Measurements from ENCODE around the gene BAD. TPM values are rescaled to one million over a fixed set of nuclear protein-coding genes. Genes with fewer than 3 reads are reported as not detected.
A peak's percentile ranks its signal among the peaks of the same experiment; 100 is the strongest.

Gene BAD
- total RNA-seq, 1 donor from 2014 or later = 28.2 TPM

DNA sequence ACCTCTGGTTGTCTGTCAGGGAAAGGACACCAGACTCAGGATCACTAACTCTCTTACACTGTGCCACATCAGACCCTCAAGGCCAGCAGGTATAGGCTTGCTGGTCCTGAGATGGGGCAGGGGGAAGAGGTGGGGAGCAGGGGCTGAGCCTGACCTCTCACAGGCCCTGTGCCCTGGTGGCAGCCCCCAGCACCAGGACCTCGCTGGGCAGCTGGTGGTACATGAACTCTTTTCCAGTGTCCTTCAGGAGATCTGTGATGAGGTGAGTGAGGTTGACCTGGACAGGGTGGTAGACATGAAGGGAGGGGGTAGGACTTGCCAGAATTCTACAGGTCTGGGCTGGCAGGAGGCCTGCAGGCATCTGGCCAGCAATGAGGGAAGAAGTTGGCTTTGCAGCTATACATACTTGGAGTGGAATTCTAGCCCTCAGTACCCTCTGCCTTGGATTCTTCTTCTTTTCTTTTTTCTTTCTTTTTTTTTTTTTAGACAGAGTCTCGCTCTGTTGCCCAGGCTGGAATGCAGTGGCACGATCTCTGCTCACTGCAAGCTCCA lies 57.0 kb downstream of the BAD start:
- no peak for DNase-seq

DNA sequence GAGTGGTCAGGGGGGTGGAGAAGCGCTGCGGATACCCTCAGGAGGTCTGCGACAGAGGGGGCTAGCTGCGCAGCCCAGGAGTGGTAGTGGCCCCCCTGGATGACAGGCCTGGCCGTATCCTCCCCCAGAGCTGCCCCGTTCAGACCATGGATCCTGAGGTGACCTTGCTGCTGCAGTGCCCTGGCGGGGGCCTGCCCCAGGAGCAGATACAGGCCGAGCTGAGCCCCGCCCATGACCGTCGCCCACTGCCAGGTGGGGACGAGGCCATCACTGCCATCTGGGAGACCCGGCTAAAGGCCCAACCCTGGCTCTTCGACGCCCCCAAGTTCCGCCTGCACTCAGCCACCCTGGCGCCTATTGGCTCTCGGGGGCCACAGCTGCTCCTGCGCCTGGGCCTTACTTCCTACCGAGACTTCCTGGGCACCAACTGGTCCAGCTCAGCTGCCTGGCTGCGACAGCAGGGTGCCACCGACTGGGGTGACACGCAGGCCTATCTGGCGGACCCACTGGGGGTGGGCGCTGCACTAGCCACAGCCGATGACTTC lies 57.9 kb downstream of the BAD start:
- no peak for DNase-seq

DNA sequence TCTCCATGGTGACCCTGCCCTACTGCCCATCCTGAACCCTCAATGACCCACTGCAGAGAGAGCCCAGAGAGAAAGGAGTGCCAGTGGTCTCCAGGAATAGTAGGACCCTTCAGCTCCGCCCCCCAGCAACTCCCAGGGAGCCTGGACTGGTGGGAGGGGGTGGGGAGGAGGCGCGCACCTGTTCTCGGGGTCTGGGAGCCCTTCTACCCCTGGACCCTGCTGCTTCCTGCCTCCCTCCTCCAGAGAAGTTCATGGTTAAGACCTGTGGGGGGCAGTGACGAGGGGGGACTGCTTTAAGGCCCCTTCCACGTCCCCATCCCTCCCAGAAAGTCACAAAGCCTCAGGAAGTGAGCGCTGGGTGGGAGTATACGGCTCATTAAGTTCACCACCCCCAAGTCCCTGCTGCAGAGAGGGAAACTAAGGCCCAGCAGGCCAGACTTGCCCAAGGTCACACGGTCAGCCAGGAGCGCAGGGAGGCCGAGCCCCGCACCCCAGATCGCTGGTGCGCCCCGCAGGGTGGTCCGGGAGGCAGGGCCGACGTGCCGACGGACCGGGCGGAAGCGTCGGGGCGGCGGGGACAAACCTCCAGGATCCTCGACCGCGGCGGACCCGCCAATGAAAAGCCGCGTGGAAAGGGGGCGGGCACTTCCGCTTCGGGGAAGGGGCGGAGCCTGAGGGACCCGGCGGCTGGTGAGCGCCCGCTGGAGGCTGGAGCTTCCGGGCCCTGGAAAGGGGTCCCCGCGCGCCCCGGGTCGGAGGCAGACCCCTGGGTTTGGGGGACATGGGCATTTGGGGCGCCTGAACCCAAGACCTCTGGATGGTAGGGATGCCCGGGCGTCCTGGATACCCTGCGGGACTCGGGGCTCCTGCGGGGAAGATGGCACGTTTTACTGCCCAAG lies 58.6 kb downstream of the BAD start, which contains the start of the genes NUDT22 and TRPT1:
Gene NUDT22 (plus strand): TSS at position 667 of the 899 bp plus-strand sequence. CDS start 379 bp downstream, outside the sequence.
Gene TRPT1 (minus strand): TSS at position 579 of the 899 bp plus-strand sequence. CDS start 326 bp downstream, at position 253.
- DNase-seq = peak; percentile 85

DNA sequence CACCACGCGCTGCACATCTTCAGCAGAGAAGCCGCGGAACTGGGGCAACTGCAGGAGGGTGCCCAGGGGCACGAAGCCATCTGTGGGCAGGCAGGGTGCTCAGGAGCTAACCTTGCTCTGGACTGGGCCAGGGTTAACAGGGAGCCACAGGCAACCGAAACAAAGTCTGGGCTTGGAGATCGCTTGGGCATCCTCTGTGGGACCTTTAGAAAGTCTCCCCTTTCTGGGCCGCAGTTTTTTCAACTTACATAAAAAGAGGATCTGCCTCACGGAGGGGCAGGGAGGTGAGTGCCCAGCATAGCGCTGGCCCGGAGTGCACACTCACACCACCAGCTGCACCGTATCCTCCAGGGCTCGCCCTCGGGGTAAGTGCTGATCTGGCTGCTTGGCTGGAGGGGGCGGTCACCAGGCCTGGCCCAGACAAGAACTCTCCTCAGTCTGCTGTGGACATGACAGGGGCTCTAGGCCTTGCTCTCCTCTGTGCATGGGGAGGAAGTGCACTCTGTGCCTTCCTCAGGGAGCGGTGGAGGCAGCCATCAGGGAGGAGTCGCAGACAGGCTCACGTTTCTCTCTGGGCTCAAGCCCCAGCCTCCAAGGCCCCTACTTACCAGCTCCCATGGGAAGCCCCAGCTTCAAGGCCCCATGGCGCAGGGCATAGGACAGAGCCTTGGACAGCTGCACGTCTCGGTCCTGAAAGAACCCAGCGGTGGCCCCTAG lies 59.4 kb downstream of the BAD start:
- DNase-seq = no peak

DNA sequence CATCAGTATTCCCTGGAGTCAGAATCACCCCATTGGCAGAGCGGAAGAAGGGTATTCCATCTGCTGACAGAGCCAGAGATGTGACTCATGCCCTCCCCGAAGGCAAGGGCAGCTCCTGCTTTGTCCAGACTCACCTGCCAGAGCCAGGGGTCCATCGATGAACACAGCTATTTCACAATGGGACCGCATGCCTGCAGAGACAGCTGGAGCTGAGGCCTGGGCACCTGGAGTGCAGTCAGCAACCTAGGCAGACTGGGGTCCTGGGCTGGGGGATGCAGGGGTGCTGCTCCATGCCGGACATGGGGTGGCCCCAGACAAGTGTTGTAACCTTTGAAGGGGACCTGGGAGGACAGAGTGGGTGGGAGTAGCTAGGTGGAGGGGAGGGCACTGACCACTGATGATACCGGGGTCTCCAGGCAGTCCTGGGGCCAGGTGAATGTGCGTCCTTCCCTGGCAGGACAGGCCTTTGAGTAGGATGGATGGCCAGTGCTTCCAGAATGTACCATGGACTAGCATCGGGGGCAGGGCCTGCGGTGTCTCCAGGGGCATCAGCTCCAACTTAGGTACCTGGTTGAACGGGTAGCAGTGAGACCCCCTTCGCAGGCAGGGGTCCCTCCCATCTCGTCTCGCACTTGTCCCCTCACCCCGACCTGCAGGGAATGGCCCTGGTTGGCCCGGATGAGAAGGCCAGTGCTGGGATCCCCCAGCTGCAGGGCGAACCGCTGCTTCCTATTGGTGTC lies 60.1 kb downstream of the BAD start:
- no peak for DNase-seq

DNA sequence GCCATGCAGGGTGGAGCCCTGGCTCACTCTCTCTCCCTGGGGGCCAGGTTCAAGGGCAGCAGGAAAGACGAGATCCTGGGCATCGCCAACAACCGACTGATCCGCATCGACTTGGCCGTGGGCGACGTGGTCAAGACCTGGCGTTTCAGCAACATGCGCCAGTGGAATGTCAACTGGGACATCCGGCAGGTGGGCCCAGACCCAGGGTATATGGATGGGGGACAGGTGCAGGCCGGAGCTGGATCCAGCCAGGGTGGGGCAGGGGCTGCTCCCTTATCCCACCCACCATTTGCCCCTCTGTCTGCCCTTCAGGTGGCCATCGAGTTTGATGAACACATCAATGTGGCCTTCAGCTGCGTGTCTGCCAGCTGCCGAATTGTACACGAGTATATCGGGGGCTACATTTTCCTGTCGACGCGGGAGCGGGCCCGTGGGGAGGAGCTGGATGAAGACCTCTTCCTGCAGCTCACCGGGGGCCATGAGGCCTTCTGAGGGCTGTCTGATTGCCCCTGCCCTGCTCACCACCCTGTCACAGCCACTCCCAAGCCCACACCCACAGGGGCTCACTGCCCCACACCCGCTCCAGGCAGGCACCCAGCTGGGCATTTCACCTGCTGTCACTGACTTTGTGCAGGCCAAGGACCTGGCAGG lies 61.3 kb downstream of the BAD start:
- no peak for DNase-seq

DNA sequence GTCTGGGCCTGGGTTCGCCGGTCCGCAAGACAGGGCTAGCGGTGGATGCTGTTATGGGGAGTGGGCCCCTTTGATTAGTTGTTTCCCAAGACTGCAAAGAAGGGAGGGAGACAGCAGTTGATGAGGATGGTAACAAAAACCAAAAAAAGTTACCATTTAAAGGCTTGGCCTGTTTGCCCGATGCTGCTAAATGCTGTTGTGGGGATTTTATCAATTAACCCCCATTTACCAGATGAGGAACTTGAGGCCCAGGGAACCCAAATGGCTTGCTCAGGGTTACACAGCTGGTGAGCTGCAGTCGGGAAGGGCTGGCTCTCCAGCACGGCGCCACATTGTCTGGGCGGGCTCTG lies 61.8 kb downstream of the BAD start:
- no peak for DNase-seq

DNA sequence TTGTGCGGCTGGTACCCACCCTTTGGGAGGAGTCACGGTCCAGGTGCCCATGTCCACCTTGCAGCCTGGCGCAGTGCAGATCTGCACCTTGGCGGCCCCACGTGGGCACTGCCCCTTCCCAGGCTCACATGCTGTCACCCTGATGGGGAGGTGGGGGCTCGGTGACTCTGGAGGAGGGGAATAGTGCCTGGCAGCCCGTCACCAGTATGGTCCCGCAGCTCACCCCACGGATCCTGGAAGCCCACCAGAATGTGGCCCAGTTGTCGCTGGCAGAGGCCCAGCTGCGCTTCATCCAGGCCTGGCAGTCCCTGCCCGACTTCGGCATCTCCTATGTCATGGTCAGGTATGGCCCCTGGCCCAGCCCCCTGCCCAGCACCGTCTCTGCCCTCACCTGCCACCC lies 63.7 kb downstream of the BAD start:
- DNase-seq = no peak

DNA sequence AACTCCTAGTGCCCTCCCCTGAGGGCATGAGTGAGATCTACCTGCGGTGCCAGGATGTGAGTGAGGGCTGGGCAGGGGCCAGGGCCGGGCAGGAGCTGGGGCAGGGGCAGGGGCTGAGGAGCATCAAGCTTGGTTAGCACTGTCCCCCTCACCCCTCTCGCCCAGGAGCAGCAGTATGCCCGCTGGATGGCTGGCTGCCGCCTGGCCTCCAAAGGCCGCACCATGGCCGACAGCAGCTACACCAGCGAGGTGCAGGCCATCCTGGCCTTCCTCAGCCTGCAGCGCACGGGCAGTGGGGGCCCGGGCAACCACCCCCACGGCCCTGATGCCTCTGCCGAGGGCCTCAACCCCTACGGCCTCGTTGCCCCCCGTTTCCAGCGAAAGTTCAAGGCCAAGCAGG lies 64.2 kb downstream of the BAD start:
- DNase-seq = no peak

Small RNA genes lying within 50 kb of the gene (small RNA-seq; reads per million reads assigned to genes)
- not detected for gene RF00019

Other genes with a start within 250 kb of the BAD start
- 5.0 TPM for gene FLRT1, start 248.7 kb downstream of the BAD start, total RNA-seq
- 16.2 TPM for gene MACROD1, start 118.6 kb downstream of the BAD start, total RNA-seq
- 69.4 TPM for gene STIP1, start 98.5 kb downstream of the BAD start, total RNA-seq
- gene FERMT3, start 77.9 kb downstream of the BAD start, total RNA-seq = 1.6 TPM
- 7.3 TPM for gene TRPT1, start 58.5 kb downstream of the BAD start, total RNA-seq
- gene NUDT22, start 58.4 kb downstream of the BAD start, total RNA-seq = 11.2 TPM
- 5.6 TPM for gene DNAJC4, start 54.1 kb downstream of the BAD start, total RNA-seq
- 9.5 TPM for gene VEGFB, start 50.1 kb downstream of the BAD start, total RNA-seq
- gene FKBP2, start 43.6 kb downstream of the BAD start, total RNA-seq = 17.5 TPM
- 74.2 TPM for gene PPP1R14B, start 37.7 kb downstream of the BAD start, total RNA-seq
- 9.2 TPM for gene PLCB3, start 33.1 kb downstream of the BAD start, total RNA-seq
- 9.7 TPM for gene GPR137, start 1.2 kb upstream of the BAD start, total RNA-seq
- 3.0 TPM for gene KCNK4, start 6.6 kb upstream of the BAD start, total RNA-seq
- 1.7 TPM for gene CATSPERZ, start 15.7 kb upstream of the BAD start, total RNA-seq
- 14.2 TPM for gene ESRRA, start 20.9 kb upstream of the BAD start, total RNA-seq
- gene TRMT112, start 32.9 kb upstream of the BAD start, total RNA-seq = 81.9 TPM
- gene PRDX5, start 33.5 kb upstream of the BAD start, total RNA-seq = 93.0 TPM
- gene CCDC88B, start 55.5 kb upstream of the BAD start, total RNA-seq = 1.4 TPM
- 10.0 TPM for gene RPS6KA4, start 74.5 kb upstream of the BAD start, total RNA-seq